Measurements from ENCODE around the gene CDK1.

- TF ChIP-seq EZH2 (IDR thresholded peaks at IDR 0.05; ENCODE audit: borderline replicate concordance): no peak
- TF ChIP-seq CTCF (IDR thresholded peaks at IDR 0.05; ENCODE audit: poor library complexity): no peak
These were observed 43.0 kb upstream of the CDK1 start for GRCh38 chr10:60735244-60735643.
